NOMO-1 treated with DMSO at 0.1 percent for 48 hours (cell line): Measurements from ENCODE around the gene KCNJ10.
"Not testable (repeated sequence)": the region's sequence is repeated elsewhere in the genome, so short reads cannot be mapped to it uniquely, and the experiment has no call there.

Experiments
- DNase-seq: peaks from one replicate; lab custom pipeline; 2025; ENCODE audit not compliant: unreplicated experiment; lab: John Stamatoyannopoulos, UW

The KCNJ10 gene

GRCh38 chr1:160062230-160062532 is 7.8 kb downstream of the KCNJ10 start:
- no peak for DNase-seq

DNA sequence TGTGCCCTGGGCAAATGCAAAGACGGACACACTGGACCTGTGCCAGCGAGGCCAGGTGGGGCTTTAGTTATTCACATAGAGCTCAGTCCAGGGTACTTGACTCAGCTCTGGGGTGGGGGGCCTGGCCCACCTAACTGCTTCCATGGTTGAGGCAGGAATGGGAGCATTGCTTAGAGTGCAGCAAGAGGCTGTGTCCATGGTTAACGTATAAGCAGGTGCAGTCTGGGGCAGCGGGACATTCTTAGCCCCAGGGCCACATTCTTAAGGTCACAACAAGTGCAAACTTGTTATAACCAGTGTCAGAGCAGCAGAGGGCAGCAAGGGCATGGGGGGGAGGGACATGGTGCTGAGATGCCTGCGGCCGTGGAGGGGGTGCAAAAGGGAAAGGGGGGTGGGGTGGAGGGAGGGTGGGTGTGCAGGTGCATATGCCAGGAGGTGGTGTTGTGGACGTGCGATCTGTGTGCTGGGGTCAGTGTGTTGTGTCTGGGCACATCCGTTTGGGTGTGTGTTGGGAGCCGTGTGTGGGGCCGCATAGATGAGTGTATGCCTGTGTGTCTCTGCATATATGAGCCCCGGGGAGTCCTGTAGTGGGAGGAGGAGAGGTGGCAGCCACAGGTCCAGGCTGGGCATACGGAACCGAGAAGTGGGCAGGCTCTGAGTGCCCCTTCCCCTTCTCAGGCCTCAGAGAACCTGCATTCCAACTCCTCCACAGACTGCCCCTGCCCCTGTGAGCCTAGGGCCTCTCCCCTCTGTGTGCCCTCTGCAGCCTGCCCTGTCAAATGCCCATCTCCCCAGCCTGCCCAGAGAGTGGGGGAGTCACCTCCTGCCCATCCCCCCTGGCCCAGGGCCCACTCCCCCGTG is 8.4 kb downstream of the KCNJ10 start:
- DNase-seq, result no peak

GRCh38 chr1:160058087-160058486 is 11.9 kb downstream of the KCNJ10 start:
- DNase-seq, result no peak

DNA sequence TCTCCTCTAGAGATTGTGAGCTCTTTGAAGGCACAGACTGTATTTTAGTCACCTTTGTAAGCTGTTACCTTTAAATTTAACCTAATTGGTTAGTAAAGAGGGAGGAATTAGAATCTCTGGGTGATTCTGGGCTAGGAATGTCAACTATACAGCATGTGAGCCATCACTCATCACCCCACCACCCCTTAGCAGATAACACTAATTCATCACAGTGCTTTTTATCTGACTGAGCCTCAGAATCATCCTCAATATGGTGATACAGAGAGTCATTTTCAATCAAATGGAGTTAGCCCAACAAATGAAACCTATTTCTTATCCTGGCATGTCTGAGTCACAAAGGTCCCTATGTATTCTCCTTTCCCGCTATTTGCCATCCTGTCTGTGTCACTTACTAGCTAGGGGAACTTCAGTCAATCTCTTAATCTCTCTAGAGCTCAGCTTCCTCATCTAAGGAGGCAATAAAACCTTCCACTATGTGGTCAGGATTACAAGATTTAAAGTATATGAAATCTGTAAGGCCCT is 13.3 kb downstream of the KCNJ10 start:
- peak; percentile 34 for DNase-seq

GRCh38 chr1:160053548-160054365 is 16.2 kb downstream of the KCNJ10 start:
- DNase-seq, result no peak

DNA sequence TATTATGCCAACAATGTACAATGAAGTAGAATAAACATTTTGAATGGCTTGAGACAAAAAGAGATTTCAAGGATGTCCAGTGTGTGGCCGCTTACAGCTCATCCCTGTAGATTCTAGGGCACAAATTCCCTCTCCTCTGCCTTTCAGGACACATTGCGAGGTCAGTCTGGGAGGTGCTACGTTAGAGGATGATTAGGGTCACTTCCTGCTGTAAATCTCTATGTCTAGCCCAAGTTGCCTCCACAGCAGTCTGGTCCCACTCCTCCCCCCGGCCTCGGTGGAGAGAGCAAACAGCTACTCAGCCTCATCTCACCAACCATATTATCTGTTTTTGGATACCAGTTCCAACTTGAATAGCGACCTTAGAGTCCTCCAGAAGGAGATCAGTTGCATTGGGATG is 17.0 kb downstream of the KCNJ10 start:
- DNase-seq, result no peak

DNA sequence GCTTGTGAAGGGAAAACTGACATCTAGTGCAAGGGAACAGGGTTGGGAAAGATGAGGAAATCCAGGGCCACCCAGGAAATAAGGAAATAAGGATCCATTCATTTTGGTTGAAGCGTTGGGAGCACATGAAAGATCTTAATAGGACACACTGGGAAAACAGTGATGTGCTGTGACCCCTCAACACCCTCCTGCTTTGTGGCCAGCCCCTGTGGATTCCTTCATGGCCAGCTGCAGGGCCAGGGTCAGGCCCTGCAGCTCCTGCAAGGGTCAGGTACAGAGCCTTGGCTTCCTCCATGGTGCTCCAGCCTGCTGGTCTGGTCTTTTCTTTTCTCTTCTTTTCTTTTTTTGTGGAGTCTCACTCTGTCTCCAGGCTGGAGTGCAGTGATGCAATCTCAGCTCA is 19.3 kb downstream of the KCNJ10 start:
- no peak for DNase-seq

DNA sequence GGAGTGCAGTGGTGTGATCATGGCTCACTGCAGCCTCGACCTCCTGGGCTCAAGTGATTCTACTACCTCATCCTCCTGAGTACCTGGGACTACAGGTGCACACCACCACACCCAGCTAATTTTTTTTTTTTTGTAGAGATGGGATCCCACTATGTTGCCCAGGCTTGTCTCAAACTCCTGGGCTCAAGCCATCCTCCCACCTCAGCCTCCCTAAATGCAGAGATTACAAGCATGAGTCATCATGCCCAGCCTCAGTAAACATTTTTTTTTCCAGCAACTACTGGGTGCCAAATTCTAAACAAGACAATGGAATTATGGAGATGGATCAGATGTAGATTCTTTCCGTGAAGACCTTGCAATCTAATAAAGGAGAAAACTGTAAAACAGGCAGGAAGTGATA is 19.8 kb downstream of the KCNJ10 start:
- DNase-seq, result not testable (repeated sequence)

DNA sequence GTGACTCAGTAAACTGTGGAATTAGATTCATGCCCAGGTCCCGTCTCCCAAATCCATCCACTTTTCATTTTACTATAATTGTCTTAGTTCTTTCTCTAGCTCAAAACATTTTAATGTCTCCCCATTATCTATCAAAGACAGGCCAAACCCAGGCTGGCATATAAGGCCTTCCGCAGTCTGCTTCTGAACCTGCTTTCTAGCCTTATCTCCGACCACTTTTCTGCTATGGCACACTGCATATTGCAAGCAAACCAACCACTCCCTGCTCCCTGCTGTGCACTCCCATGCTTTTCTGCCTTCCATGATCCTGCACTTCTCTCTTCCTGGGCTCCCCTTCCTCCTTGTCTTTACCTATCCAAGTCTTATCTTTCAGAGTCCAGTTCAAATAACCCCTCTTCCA is 20.9 kb downstream of the KCNJ10 start:
- DNase-seq, result no peak

DNA sequence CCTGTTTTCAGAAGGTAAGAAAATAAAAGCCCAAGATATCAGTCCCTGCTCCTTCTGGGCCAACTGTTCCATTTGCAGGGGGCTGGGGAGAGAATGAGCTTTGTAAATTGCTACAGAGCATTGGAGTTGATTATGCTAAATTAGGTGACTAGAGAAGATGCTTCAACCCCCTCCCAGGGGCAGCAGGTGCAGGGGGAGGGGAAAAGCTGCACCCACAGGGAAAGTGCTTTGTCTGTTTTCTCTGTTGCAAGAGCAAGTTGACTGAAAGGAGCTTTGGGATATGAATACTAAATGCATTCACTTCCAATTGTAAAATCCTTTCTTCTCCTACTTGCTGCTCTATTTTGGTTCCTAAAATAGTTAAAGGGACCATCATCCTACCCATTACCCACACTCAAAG is 21.6 kb downstream of the KCNJ10 start:
- no peak for DNase-seq

GRCh38 chr1:160047111-160047991 is 22.6 kb downstream of the KCNJ10 start:
- DNase-seq, result peak; percentile 48

GRCh38 chr1:160046494-160047110 is 23.4 kb downstream of the KCNJ10 start:
- peak; percentile 42 for DNase-seq

DNA sequence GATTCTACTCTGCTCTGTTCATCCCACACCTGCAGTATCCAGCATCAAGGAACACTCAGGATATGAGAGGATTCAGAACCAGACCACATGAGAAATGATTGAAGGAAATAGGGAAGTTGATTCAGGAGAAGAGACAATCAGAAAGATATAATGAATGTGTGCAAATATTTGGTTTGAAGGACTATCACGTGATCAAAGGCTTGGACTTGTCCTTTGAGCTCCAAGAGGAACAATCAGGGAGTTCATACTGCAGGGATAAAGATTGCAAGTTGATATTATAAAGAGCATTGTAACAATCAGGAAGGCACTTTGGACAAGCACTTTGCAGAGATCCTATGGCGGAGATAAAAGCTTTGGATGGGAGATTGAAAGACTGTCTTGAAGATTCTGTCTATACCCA is 24.3 kb downstream of the KCNJ10 start:
- DNase-seq, result no peak

GRCh38 chr1:160043543-160043942 is 26.4 kb downstream of the KCNJ10 start:
- no peak for DNase-seq

DNA sequence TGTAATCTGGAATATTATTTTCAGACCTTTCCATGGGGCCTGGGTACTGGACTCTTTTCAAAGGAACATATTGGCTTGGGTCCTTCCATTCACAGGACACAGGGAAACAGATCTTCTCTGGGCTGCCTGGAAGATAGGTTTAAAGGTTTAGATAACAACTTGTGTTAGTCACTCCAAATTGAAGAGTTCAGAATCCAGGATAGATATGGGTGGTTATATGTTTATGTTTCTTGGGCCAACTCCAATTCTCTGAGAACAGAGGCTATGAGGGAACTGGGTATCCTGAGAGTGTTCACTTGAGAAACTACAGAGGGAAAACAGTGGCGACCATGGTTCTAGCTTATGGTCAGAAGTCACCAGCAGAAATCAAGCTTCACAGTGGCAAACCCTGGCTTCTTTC is 29.5 kb downstream of the KCNJ10 start:
- DNase-seq, result no peak

DNA sequence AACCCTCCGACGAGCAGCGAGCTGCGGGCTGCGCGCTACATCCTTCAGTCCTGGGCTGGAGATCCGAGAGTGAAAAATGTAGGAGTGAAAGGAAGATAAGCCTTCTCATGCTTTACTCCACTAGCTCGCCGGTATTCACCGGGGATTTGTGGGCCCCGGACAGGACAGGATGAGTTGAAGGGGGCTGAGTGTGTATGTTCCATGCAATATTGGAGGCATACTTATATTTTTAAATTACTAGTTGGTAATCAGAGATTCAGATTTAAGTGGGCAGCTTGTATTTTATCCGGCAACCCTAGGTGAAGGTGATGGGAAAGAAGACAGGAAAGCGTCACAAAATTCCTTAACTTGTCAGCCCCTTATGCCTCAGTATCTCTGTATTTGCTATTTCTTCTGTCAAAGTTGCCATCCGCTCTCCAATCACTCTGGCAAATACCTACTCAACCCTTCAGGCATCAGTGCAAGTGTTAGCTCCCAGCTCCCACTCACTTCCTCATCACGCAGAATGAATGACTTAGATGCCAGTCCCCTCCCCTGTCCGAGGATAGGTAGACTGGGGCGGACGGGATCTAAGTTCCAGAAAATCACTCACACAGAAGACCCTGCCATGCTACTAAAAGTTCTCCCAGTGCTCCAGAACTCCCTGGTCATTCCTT is 37.7 kb downstream of the KCNJ10 start:
- peak; percentile 22 for DNase-seq

DNA sequence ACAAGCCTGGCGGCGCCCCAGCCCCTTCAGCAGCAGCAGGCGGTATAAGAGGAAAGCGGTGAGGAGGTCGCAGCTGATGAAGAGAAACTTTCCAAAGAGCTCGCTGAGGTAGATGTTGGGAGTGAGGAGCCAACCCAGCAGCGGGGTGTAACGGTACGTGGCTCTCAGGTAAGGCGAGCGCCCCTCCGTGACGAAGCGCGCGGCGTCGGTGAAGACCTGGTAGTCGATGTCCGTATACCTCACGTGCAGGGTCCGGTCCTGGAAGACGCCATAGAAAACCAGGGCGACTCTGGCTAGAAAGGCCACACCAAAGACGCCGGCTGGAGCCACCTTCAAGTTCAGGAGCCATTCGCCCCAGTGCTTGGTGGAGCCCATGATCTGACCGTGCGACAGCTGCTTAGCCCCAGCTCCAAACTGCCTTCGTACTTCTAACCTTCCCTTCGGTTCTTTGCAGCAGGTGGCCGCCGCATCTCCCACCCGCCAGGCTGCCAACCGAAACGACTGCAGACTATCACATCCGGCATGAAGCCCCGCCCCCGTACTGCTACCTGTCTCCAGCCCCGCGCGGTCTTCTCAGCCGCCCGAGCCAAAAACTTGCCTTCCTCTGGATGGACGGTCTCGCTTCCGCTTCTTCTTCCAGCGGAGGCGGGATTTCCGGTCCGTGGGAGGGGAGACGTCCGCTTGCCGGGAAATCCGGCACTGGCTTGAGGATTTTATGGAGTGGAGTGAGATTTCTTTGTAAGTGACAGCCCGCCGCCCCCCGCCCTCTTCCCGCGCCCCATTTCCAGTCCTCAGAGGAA is 38.4 kb downstream of the KCNJ10 start, which contains the start of gene PIGM:
Gene PIGM (minus strand): TSS at position 626 of the 800 bp plus-strand sequence. CDS start 251 bp downstream, at position 375.
- peak; percentile 92 for DNase-seq

- DNase-seq, result peak; percentile 3
Measured at GRCh38 chr1:160030657-160031364, 39.1 kb downstream of the KCNJ10 start.

GRCh38 chr1:160028426-160028825 is 41.5 kb downstream of the KCNJ10 start:
- no peak for DNase-seq
